ENCODE data around the gene PCLAF. TPM values are rescaled to one million over a fixed set of nuclear protein-coding genes. Genes with fewer than 3 reads are reported as not detected.
"Not testable (repeated sequence)": the region's sequence is repeated elsewhere in the genome, so short reads cannot be mapped to it uniquely, and the experiment has no call there.

The PCLAF gene
- total and polyA plus RNA-seq, 2 donors from 2014 or later = 1.3 to 1.5 TPM

- intact Hi-C loops (cut with DNase I) = no loop called here
- Histone ChIP-seq H3K27ac (ENCODE audit: low read depth in 2 of 2, low read length in 2 of 2) (no peak overlapping the region), H3K9me3 (ENCODE audit: control insufficient read depth in 2 of 3, insufficient read depth in 1 of 3, low read length in 3 of 3) (no peaks in the 10 kb centered on the region), H3K9ac (ENCODE audit: low read length in 3 of 3) (no peak overlapping the region), H3K4me1 (ENCODE audit: control insufficient read depth in 2 of 3, insufficient read depth in 2 of 3, low read depth in 1 of 3, low read length in 3 of 3) (no peaks in the 10 kb centered on the region), H3K36me3 (ENCODE audit: control insufficient read depth in 2 of 3, insufficient read depth in 3 of 3, low read length in 3 of 3) (peaks cover 17 to 39% (median 30%) of the 10 kb centered on the region in 3 donors), H3K4me3 (ENCODE audit: low read length in 3 of 3) (no peak overlapping the region), H3K27me3 (ENCODE audit: control insufficient read depth, insufficient read depth, low read length) (no peaks in the 10 kb centered on the region)
- TF ChIP-seq, protein P1, sequence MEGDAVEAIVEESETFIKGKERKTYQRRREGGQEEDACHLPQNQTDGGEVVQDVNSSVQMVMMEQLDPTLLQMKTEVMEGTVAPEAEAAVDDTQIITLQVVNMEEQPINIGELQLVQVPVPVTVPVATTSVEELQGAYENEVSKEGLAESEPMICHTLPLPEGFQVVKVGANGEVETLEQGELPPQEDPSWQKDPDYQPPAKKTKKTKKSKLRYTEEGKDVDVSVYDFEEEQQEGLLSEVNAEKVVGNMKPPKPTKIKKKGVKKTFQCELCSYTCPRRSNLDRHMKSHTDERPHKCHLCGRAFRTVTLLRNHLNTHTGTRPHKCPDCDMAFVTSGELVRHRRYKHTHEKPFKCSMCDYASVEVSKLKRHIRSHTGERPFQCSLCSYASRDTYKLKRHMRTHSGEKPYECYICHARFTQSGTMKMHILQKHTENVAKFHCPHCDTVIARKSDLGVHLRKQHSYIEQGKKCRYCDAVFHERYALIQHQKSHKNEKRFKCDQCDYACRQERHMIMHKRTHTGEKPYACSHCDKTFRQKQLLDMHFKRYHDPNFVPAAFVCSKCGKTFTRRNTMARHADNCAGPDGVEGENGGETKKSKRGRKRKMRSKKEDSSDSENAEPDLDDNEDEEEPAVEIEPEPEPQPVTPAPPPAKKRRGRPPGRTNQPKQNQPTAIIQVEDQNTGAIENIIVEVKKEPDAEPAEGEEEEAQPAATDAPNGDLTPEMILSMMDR (IDR thresholded peaks at IDR 0.05; ENCODE audit: borderline replicate concordance, extremely low read depth, insufficient read depth) = no peak
- FAIRE-seq (no peak), DNase-seq (no peak)
Measured at GRCh38 chr15:64396789-64397188, 15.5 kb upstream of the PCLAF start.

- H3K9me3 ChIP-seq (ENCODE audit: control insufficient read depth in 2 of 3, insufficient read depth in 1 of 3, low read length in 3 of 3); H3K4me1 ChIP-seq (ENCODE audit: control insufficient read depth in 2 of 3, insufficient read depth in 2 of 3, low read depth in 1 of 3, low read length in 3 of 3); H3K4me3 ChIP-seq (ENCODE audit: low read length in 3 of 3); H3K27ac ChIP-seq (ENCODE audit: low read depth in 2 of 2, low read length in 2 of 2); H3K9ac ChIP-seq (ENCODE audit: low read length in 3 of 3); DNase-seq; intact Hi-C loops (cut with DNase I); FAIRE-seq; H3K27me3 ChIP-seq (ENCODE audit: control insufficient read depth, insufficient read depth, low read length): not testable (repeated sequence)
- H3K36me3 ChIP-seq (ENCODE audit: control insufficient read depth in 2 of 3, insufficient read depth in 3 of 3, low read length in 3 of 3) = peaks cover 10 to 19% (median 16%) of the 10 kb centered on the region in 3 donors
Measured at GRCh38 chr15:64392471-64392870, 11.2 kb upstream of the PCLAF start.

GRCh38 chr15:64389036-64389435, 7.8 kb upstream of the PCLAF start:
- Histone ChIP-seq H3K9ac (ENCODE audit: low read length in 3 of 3) (no peak overlapping the region), H3K9me3 (ENCODE audit: control insufficient read depth in 2 of 3, insufficient read depth in 1 of 3, low read length in 3 of 3) (no peaks in the 10 kb centered on the region), H3K4me1 (ENCODE audit: control insufficient read depth in 2 of 3, insufficient read depth in 2 of 3, low read depth in 1 of 3, low read length in 3 of 3) (peaks cover 0 to 4% (median 0%) of the 10 kb centered on the region in 3 donors), H3K27ac (ENCODE audit: low read depth in 2 of 2, low read length in 2 of 2) (no peak overlapping the region), H3K4me3 (ENCODE audit: low read length in 3 of 3) (peak overlapping the region in 2 of 3 donors; percentile 85 to 95), H3K27me3 (ENCODE audit: control insufficient read depth, insufficient read depth, low read length) (no peaks in the 10 kb centered on the region), H3K36me3 (ENCODE audit: control insufficient read depth in 2 of 3, insufficient read depth in 3 of 3, low read length in 3 of 3) (peaks cover 2 to 4% (median 3%) of the 10 kb centered on the region in 3 donors)
- intact Hi-C loops (cut with DNase I) = no loop called here
- FAIRE-seq = no peak
- TF ChIP-seq, protein P1 (IDR thresholded peaks at IDR 0.05; ENCODE audit: borderline replicate concordance, extremely low read depth, insufficient read depth) = no peak
- no peak for DNase-seq

DNA sequence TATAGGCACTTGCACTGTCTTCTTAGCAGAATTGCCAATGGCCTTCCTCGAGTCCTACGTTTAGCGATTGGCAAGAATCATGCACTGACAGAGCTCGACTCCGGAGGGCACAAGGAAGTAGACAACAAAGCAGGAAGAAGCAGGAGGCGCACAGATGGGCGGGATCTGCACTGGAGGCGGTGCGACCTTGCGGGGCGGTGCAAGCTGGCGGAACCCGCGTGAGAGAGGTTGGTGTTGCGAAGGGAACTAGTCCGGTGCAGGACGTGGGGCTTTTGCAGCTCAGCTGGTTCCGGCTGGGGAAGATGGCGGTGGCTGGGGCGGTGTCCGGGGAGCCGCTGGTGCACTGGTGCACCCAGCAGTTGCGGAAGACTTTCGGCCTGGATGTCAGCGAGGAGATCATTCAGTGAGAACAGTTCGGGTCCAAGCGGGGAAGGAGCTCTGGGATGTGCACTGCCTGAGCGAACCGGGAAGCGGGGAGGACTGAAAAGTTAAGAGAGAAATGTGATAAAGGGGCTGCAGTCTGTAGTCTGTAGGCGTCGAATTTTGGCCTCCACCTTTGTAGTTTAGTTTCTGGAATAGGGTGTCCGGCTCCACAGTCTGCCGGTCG, 6.4 kb upstream of the PCLAF start, which contains the start of gene TRIP4:
TRIP4 (plus strand) TSS at position 275 of the 607 bp plus-strand sequence; CDS start at position 303, 28 bp downstream.
- peak within 1 kb of the TSS; percentile 59 to 64 for H3K27ac ChIP-seq (ENCODE audit: low read depth in 2 of 2, low read length in 2 of 2)
- intact Hi-C loops (cut with DNase I) = no loop called here
- FAIRE-seq = peak; percentile 32
- H3K9ac ChIP-seq (ENCODE audit: low read length in 3 of 3) = peak within 1 kb of the TSS; percentile 8 to 93 (median 84)
- TF ChIP-seq, protein P1 (IDR thresholded peaks at IDR 0.05; ENCODE audit: borderline replicate concordance, extremely low read depth, insufficient read depth) = no peak
- peak; percentile 96 to 99 (median 97) for DNase-seq
- H3K36me3 ChIP-seq (ENCODE audit: control insufficient read depth in 2 of 3, insufficient read depth in 3 of 3, low read length in 3 of 3) = no peaks in the 10 kb centered on the region
- H3K4me1 ChIP-seq (ENCODE audit: control insufficient read depth in 2 of 3, insufficient read depth in 2 of 3, low read depth in 1 of 3, low read length in 3 of 3) = peaks cover 0 to 4% (median 0%) of the 10 kb centered on the region in 3 donors
- H3K9me3 ChIP-seq (ENCODE audit: control insufficient read depth in 2 of 3, insufficient read depth in 1 of 3, low read length in 3 of 3) = no peaks in the 10 kb centered on the region
- no peaks in the 10 kb centered on the region for H3K27me3 ChIP-seq (ENCODE audit: control insufficient read depth, insufficient read depth, low read length)
- peak within 1 kb of the TSS; percentile 85 to 95 (median 95) for H3K4me3 ChIP-seq (ENCODE audit: low read length in 3 of 3)

Data from kidney (tissue), 14 donors.